HG02571 (cell line): Measurements from ENCODE around the gene ELF2.
"Not testable (repeated sequence)": the region's sequence is repeated elsewhere in the genome, so short reads cannot be mapped to it uniquely, and the experiment has no call there.

ENCODE experiments used
- ATAC-seq: cut with Tn5 transposase; IDR thresholded peaks from one replicate; pipeline ENCODE4 v1.9.1; 2021; ENCODE audit warnings: mild to moderate bottlenecking, moderate library complexity; ENCODE audit not compliant: unreplicated experiment

Gene ELF2

GRCh38 chr4:139144911-139145551 lies 32.0 kb downstream of the ELF2 start:
- no peak for ATAC-seq

- ATAC-seq, result no peak
Observed at GRCh38 chr4:139144161-139144859, 32.7 kb downstream of the ELF2 start.

GRCh38 chr4:139142980-139143379 lies 34.0 kb downstream of the ELF2 start:
- ATAC-seq, result no peak

- ATAC-seq, result no peak
Observed at GRCh38 chr4:139142087-139142486, 34.9 kb downstream of the ELF2 start.

GRCh38 chr4:139137763-139138162 lies 39.3 kb downstream of the ELF2 start:
- no peak for ATAC-seq

GRCh38 chr4:139134403-139134802 lies 42.6 kb downstream of the ELF2 start:
- no peak for ATAC-seq

GRCh38 chr4:139131209-139131870 lies 45.7 kb downstream of the ELF2 start:
- ATAC-seq, result no peak

GRCh38 chr4:139129206-139129605 lies 47.8 kb downstream of the ELF2 start:
- ATAC-seq, result no peak

- no peak for ATAC-seq
Observed at GRCh38 chr4:139126898-139127297, 50.1 kb downstream of the ELF2 start.

GRCh38 chr4:139123910-139124309 lies 53.1 kb downstream of the ELF2 start:
- ATAC-seq, result no peak

GRCh38 chr4:139118365-139118764 lies 58.7 kb downstream of the ELF2 start:
- no peak for ATAC-seq

GRCh38 chr4:139115226-139115625 lies 61.8 kb downstream of the ELF2 start:
- ATAC-seq, result no peak

GRCh38 chr4:139114795-139115194 lies 62.2 kb downstream of the ELF2 start:
- not testable (repeated sequence) for ATAC-seq

GRCh38 chr4:139112650-139113049 lies 64.4 kb downstream of the ELF2 start:
- no peak for ATAC-seq

GRCh38 chr4:139108567-139109128 lies 68.4 kb downstream of the ELF2 start:
- ATAC-seq, result no peak

- no peak for ATAC-seq
Observed at GRCh38 chr4:139099366-139099982, 77.5 kb downstream of the ELF2 start.

- no peak for ATAC-seq
Observed at GRCh38 chr4:139092271-139092670, 84.7 kb downstream of the ELF2 start.

- no peak for ATAC-seq
Observed at GRCh38 chr4:139085141-139085540, 91.9 kb downstream of the ELF2 start.

GRCh38 chr4:139084804-139085093 lies 92.3 kb downstream of the ELF2 start:
- no peak for ATAC-seq

- peak; percentile 49 for ATAC-seq
Observed at GRCh38 chr4:139083956-139084803, 92.8 kb downstream of the ELF2 start.

- ATAC-seq, result peak; percentile 37
Observed at GRCh38 chr4:139083607-139083955, 93.4 kb downstream of the ELF2 start.
